Activated naive CD4-positive, alpha-beta T cell treated with anti-CD3 and anti-CD28 coated beads, Interleukin-2, amount 50 U/mL, for 72 hours (primary cell): ENCODE data around the gene RNF225. TPM values are rescaled to one million over a fixed set of nuclear protein-coding genes. Genes with fewer than 3 reads are reported as not detected.

ENCODE experiments used
- ATAC-seq, 2 donors: fragments of 150-1000 bp; cut with Tn5 transposase; 2 replicates each; pipeline ENCODE4 v1.10.0; 2021; ENCODE audit warnings: mild to moderate bottlenecking in 2 of 2, moderate library complexity in 2 of 2
- DNase-seq, 2 donors: peaks; one replicate each; pipeline ENCODE4 v3.0.0; 2021 to 2022; ENCODE audit warnings: low spot score in 2 of 2
- H3K27ac Mint-ChIP-seq, 2 donors: one replicate each; pipeline ENCODE4 v1.8.0; 2022; ENCODE audit warnings: mild to moderate bottlenecking in 2 of 2, mixed read lengths in 2 of 2
- H3K36me3 Mint-ChIP-seq, 2 donors: one replicate each; pipeline ENCODE4 v1.8.0; 2022; ENCODE audit warnings: mixed read lengths in 2 of 2
- H3K9me3 Mint-ChIP-seq, 2 donors: one replicate each; pipeline ENCODE4 v1.8.0; 2022; ENCODE audit warnings: mixed read lengths in 2 of 2
- total RNA-seq, 2 donors: library from RNA; stranded (reverse); gene quantifications; one replicate each; pipeline ENCODE4 v1.2.3, GENCODE V29; 2022

Gene RNF225
- total RNA-seq, 2 donors from 2014 or later = 0.48 to 0.60 TPM

GRCh38 chr19:58380037-58380661 lies 15.3 kb upstream of the RNF225 start:
- ATAC-seq = no peak
- H3K36me3 Mint-ChIP-seq = peaks cover 0 to 7% of the 10 kb centered on the region in 2 donors

DNA sequence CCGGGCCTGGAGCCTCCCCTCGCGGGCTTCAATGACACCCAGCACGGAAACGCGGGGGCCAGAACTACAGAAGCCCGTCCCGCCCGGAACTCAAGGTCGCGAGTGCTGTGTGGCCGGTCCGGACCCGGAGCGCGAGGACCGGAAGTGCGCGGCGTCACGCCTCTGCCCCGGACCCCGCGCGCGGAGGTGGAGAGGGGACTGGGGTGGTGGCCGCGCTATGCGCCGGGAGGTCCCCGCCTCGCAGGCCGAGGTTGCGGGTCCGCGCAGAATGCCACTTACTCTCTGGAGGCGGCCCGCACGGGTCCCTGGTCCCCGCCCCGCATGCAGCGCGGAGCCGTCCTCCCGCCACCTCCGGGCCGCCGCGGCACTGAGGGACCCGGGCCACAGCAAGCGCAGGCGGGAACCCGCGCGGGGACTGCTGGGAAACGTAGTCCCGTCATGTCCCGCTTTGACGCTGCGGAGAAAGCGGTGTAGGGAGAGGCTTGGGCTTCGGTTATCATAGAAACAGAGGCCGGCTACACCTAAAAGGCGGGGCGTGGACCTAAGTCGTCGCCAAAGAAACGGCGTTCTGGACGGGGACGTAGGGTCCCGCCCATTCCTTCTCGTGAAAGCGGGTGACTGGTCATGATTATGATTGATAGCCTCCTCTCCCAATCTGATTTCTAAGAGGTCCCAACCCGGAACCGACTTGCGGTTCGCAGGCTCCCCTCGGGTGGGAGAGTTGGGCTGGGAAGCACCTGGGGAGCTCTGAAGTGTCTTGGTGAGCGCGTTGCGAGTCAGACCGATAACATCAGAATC lies 14.6 kb upstream of the RNF225 start, which contains the start of gene ZNF837:
Gene ZNF837, minus strand, starts transcription at position 369 of the 798 bp plus-strand sequence. CDS start 11,698 bp downstream, outside the sequence.
- Mint-ChIP-seq H3K27ac (peak within 1 kb of the TSS; percentile 92 to 100), H3K36me3 (peaks cover 0 to 7% of the 10 kb centered on the region in 2 donors), H3K9me3 (no peaks in the 10 kb centered on the region)
- ATAC-seq (peak; percentile 90), DNase-seq (peak; percentile 92 to 98)

More at GRCh38 chr19:58380037-58380661, 15.3 kb upstream of the RNF225 start:
- no peaks in the 10 kb centered on the region for H3K9me3 Mint-ChIP-seq
- H3K27ac Mint-ChIP-seq = peak overlapping the region; percentile 92 to 100
- no peak for DNase-seq

- Mint-ChIP-seq H3K9me3 (no peaks in the 10 kb centered on the region), H3K27ac (peak overlapping the region; percentile 92 to 98), H3K36me3 (peaks cover under 1 to 7% of the 10 kb centered on the region in 2 donors)
- DNase-seq = no peak
- ATAC-seq = no peak
These were observed 13.8 kb upstream of the RNF225 start for GRCh38 chr19:58381460-58382212.

- H3K9me3 Mint-ChIP-seq = no peaks in the 10 kb centered on the region
- DNase-seq (no peak), ATAC-seq (no peak)
- H3K36me3 Mint-ChIP-seq = peaks cover 15 to 21% of the 10 kb centered on the region in 2 donors
- H3K27ac Mint-ChIP-seq = peak overlapping the region in 1 of 2 donors; percentile 92
These were observed 12.4 kb upstream of the RNF225 start for GRCh38 chr19:58382997-58383603.

DNA sequence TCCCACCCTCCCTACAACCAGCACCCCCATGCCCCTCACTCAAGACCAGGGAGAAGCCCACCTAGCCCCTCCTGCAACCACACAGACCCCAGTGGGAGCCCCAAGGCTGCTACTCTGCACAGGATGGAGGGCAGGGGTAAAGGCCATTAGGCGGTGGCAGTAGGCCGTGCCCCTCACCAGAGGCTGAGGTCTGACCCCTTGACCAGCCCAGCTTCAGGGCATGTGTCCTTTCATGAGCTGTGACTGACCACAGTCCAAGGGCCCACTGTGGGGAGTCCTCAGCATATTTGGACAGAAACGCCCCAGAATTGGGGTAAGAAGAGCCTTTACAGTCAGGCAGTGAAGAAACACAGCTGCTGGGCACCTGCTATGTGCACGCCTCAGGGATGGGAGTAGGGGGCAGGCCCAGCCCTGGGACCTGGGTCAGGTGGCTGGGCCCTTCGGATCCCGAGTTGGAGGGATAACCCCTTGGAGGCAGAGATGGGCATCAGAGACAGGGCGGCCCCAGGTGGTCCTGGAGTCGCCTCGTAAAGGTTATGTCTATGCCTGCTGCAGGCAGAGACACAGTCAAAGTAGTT lies 10.1 kb upstream of the RNF225 start:
- no peak for DNase-seq
- peak overlapping the region; percentile 97 for H3K27ac Mint-ChIP-seq
- H3K9me3 Mint-ChIP-seq = no peaks in the 10 kb centered on the region

GRCh38 chr19:58385891-58386575 lies 9.4 kb upstream of the RNF225 start:
- Mint-ChIP-seq H3K36me3 (peaks cover 32 to 36% of the 10 kb centered on the region in 2 donors), H3K9me3 (no peaks in the 10 kb centered on the region), H3K27ac (peak overlapping the region; percentile 97)
- ATAC-seq = peak; percentile 1 to 3
- no peak for DNase-seq

More for the DNA sequence above, 10.1 kb upstream of the RNF225 start:
- ATAC-seq = no peak
- H3K36me3 Mint-ChIP-seq = peaks cover 29 to 30% of the 10 kb centered on the region in 2 donors

DNA sequence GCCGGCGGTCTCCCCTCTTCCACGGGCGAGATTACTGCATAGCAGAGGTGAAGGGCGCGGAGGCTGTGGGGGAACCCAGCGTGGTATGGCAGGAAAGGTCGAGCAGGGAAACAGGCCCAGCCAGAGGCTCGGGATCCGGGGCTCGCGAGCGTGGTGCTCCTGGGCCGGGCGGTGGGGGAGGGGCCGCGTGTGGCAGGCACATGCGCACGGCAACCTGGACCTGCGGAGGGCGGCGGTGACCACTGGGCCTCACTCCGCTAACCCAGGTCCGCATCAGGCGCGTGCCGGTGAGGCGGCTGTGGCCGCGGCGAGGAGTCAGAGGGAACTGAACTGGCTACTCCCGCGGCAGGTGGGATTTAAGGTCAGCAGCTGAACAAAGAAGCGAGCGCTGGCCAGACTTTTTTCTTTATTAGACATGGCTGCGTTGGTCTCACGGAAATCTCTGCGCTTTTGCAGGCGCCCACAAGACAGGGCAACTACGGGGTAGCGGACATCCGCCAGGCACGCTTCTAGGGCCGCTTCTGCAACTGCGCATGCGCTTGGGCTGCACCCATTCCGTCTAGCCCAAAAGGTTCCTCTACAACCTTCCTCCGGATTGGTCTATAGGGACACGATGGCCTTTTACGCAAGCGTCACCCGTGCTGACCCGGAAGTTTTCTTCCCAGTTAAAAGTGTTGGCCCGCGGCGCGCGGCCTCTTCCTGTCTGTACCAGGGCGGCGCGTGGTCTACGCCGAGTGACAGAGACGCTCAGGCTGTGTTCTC lies 8.7 kb upstream of the RNF225 start, which contains the start of gene RPS5:
Gene RPS5, plus strand, starts transcription at position 694 of the 762 bp plus-strand sequence. CDS start 869 bp downstream, outside the sequence.
- ATAC-seq (peak; percentile 96 to 98), DNase-seq (peak; percentile 95 to 96)
- no peaks in the 10 kb centered on the region for H3K9me3 Mint-ChIP-seq
- peak within 1 kb of the TSS; percentile 97 for H3K27ac Mint-ChIP-seq
- H3K36me3 Mint-ChIP-seq = peaks cover 33 to 37% of the 10 kb centered on the region in 2 donors

GRCh38 chr19:58387338-58388174 lies 7.9 kb upstream of the RNF225 start:
- DNase-seq = no peak
- peak overlapping the region; percentile 97 for H3K27ac Mint-ChIP-seq
- no peaks in the 10 kb centered on the region for H3K9me3 Mint-ChIP-seq
- no peak for ATAC-seq
- H3K36me3 Mint-ChIP-seq = peaks cover 33 to 37% of the 10 kb centered on the region in 2 donors

DNA sequence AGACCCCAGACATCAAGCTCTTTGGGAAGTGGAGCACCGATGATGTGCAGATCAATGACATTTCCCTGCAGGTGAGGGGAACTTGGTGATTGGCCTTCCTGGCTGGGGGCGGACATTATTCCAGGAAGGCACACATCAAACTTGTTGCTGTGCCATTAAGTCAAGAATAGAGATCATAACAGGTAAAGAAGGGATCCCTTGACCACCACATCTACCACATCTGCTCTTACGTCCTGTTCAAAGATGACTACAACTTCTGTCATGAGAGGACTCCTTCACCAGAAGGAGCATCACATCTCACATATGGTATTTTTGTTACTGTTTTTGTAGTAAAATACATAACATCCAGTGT lies 7.3 kb upstream of the RNF225 start:
- Mint-ChIP-seq H3K27ac (peak overlapping the region; percentile 97), H3K9me3 (no peaks in the 10 kb centered on the region), H3K36me3 (peaks cover 33 to 42% of the 10 kb centered on the region in 2 donors)
- no peak for DNase-seq
- no peak for ATAC-seq

- DNase-seq (no peak), ATAC-seq (no peak)
- peak overlapping the region in 1 of 2 donors; percentile 55 for H3K27ac Mint-ChIP-seq
- no peaks in the 10 kb centered on the region for H3K9me3 Mint-ChIP-seq
- H3K36me3 Mint-ChIP-seq = peaks cover 36 to 44% of the 10 kb centered on the region in 2 donors
These were observed 2.3 kb upstream of the RNF225 start for GRCh38 chr19:58392945-58393724.

GRCh38 chr19:58393725-58394033 lies 1.8 kb upstream of the RNF225 start:
- ATAC-seq = no peak
- no peak for DNase-seq
- no peaks in the 10 kb centered on the region for H3K9me3 Mint-ChIP-seq
- H3K36me3 Mint-ChIP-seq = peaks cover 31 to 38% of the 10 kb centered on the region in 2 donors
- no peak overlapping the region for H3K27ac Mint-ChIP-seq

- H3K27ac Mint-ChIP-seq = peak overlapping the region in 1 of 2 donors; percentile 29
- no peaks in the 10 kb centered on the region for H3K9me3 Mint-ChIP-seq
- ATAC-seq (peak; percentile 7 to 19), DNase-seq (no peak)
- H3K36me3 Mint-ChIP-seq = peaks cover 24 to 29% of the 10 kb centered on the region in 2 donors
These were observed 636 bp upstream of the RNF225 start for GRCh38 chr19:58394821-58395219.

GRCh38 chr19:58395979-58396627 lies 647 bp downstream of the RNF225 start:
- Mint-ChIP-seq H3K36me3 (peaks cover 19 to 23% of the 10 kb centered on the region in 2 donors), H3K9me3 (no peaks in the 10 kb centered on the region), H3K27ac (no peak overlapping the region)
- no peak for ATAC-seq
- no peak for DNase-seq
